ENCODE measurements around the gene SYT6.

DNA sequence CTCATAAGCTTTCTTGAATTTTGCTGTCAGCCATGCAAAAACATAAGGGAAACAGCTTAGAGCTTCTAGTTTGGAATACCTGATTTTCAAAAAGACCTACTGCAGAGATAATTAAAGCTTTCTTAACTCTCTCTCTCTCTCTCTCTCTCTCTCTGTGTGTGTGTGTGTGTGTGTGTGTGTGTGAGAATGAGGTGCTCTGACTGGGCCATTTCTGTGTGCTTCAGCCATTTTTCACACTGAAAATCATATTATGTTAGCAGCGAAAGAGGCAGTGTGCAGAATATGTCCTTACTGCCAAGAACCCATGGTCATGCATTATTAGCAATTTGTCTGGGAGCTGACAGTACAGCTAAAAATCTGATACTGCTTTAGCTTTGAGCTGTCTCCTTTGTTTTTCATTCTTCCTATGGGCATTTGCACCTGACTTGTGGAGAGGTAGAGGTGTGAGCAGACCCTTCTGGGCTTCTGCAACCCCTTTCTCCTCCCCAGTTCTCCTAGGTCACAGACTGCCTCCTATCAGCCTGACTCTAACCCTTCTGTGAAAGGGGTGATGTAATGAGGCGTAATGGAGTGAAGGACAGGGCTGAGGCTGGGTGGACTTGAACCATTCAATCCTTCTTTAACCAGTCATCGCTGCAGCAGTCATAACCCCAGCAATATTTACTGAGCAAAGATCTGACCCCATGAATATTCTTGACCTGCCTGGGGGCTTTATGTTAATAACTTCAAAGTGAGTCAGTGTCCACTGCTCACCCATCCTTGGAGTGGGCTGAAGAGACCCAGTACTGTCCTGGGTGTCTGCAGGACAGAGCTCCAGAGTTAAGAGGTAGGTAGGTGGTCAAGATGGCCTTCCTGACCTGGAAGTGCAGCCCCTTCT is 61.2 kb downstream of the SYT6 start:
- TF ChIP-seq, protein P1, sequence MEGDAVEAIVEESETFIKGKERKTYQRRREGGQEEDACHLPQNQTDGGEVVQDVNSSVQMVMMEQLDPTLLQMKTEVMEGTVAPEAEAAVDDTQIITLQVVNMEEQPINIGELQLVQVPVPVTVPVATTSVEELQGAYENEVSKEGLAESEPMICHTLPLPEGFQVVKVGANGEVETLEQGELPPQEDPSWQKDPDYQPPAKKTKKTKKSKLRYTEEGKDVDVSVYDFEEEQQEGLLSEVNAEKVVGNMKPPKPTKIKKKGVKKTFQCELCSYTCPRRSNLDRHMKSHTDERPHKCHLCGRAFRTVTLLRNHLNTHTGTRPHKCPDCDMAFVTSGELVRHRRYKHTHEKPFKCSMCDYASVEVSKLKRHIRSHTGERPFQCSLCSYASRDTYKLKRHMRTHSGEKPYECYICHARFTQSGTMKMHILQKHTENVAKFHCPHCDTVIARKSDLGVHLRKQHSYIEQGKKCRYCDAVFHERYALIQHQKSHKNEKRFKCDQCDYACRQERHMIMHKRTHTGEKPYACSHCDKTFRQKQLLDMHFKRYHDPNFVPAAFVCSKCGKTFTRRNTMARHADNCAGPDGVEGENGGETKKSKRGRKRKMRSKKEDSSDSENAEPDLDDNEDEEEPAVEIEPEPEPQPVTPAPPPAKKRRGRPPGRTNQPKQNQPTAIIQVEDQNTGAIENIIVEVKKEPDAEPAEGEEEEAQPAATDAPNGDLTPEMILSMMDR (IDR thresholded peaks at IDR 0.05) = no peak
- TF ChIP-seq POLR2A (IDR thresholded peaks at IDR 0.05) = no peak

Measured in thyroid gland (tissue), 4 donors.